Stimulated activated CD4-positive, alpha-beta T cell treated with anti-CD3 and anti-CD28 coated beads, Interleukin-12 subunit alpha, Interleukin-12 subunit beta, amount 100 ng/mL, for 4 hours (primary cell): Measurements from ENCODE around the gene CWC25.

Experiments
- DNase-seq: peaks from one replicate; pipeline ENCODE4 v3.0.0-alpha.2; 2020

Gene CWC25

GRCh38 chr17:38783227-38783626 is 41.9 kb downstream of the CWC25 start:
- no peak for DNase-seq

- DNase-seq = no peak
These were observed 45.0 kb downstream of the CWC25 start for GRCh38 chr17:38779965-38780752.

- no peak for DNase-seq
These were observed 47.4 kb downstream of the CWC25 start for GRCh38 chr17:38777641-38778250.

- no peak for DNase-seq
These were observed 51.9 kb downstream of the CWC25 start for GRCh38 chr17:38773258-38773657.

- no peak for DNase-seq
These were observed 56.7 kb downstream of the CWC25 start for GRCh38 chr17:38768417-38768816.

- no peak for DNase-seq
These were observed 58.8 kb downstream of the CWC25 start for GRCh38 chr17:38766341-38766740.

- no peak for DNase-seq
These were observed 62.9 kb downstream of the CWC25 start for GRCh38 chr17:38762231-38762630.

GRCh38 chr17:38761612-38762011 is 63.5 kb downstream of the CWC25 start:
- no peak for DNase-seq

- DNase-seq = no peak
These were observed 72.0 kb downstream of the CWC25 start for GRCh38 chr17:38753071-38753506.

- DNase-seq = peak; percentile 94
These were observed 72.6 kb downstream of the CWC25 start, which contains the start of gene PSMB3 for GRCh38 chr17:38752308-38753070. Gene PSMB3, plus strand, starts transcription at chr17:38752741. Its CDS starts 86 bp downstream, at chr17:38752827.

- DNase-seq = peak; percentile 87
These were observed 73.3 kb downstream of the CWC25 start for GRCh38 chr17:38751808-38752307.

- no peak for DNase-seq
These were observed 73.8 kb downstream of the CWC25 start for GRCh38 chr17:38751144-38751807.
